DMS79 treated with DMSO at 0.1 percent for 48 hours (cell line): Measurements from ENCODE around the gene OR2AJ1.
"Not testable (repeated sequence)": the region's sequence is repeated elsewhere in the genome, so short reads cannot be mapped to it uniquely, and the experiment has no call there.

ENCODE experiments used
- DNase-seq: peaks from one replicate; lab custom pipeline; 2025; lab: John Stamatoyannopoulos, UW

OR2AJ1 gene

DNA sequence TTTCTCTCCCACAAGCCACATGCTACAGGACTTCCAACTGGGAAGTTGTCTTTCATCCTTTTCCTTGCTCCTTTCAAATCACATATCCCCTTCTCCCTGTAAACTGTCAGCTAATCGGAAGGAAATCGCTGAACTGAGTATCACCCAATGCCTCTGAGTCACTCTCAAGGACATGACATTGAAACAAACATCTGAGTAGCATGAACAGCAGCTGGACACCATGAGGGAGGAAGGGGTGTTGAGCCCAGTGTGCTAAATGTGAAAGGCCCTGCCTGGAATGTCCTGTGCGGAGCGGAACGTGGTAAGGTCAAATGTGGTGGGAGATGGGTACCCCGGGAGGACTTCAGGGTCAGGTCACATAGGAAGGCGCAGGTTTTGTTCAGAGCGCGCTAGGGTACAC, at the start of gene OR2AJ1:
Gene OR2AJ1, plus strand, starts transcription at position 22 of the 400 bp plus-strand sequence. CDS start 8,880 bp downstream, outside the sequence.
- DNase-seq, result no peak

DNA sequence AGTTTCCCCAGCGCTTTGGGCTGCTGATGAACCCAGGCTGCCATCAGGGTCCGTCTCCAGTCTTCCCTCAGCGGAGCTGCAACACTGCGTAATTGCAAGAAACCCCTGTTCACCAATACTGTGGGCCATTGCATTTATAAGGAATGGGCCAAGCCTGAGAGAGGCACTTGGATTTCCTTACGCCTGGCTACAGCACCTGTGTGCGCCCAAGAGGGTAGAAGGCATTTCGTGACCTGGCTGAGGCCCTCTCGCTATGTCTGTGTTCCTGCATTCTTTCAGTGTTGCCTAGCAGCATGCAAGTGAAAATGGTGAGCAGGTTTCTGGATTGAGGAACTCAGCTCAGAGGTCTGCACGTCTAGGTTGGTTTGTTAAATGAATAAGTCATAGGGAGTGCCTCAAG, 41.3 kb upstream of the OR2AJ1 start:
- no peak for DNase-seq

GRCh38 chr1:247884797-247885413, 39.8 kb upstream of the OR2AJ1 start:
- no peak for DNase-seq

DNA sequence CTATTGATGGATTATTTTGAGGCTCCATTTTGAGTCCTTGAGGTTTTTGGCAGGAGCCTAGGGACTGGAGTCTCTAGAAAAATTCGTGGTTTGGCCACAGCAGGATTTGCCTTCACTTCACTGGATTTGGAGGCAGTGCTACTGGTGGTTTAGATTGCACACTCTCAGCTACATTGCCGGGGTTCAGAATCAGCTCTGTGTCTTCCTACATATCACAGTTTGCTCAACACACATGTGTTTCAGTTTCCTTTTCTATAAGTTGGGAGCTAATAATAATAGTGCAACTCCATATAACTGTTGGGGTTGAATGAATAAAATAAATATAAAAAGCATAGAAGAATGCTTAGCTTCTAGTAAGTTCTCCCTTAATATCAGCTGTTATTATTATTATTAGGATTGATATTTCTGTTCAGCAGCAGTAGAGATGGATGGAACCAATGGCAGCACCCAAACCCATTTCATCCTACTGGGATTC, 29.5 kb upstream of the OR2AJ1 start, which contains the start of gene OR2W3:
Gene OR2W3, plus strand, starts transcription at position 425 of the 475 bp plus-strand sequence. Its CDS starts 0 bp downstream, at position 425.
- no peak for DNase-seq

GRCh38 chr1:247895976-247896375, 28.7 kb upstream of the OR2AJ1 start:
- DNase-seq, result no peak

DNA sequence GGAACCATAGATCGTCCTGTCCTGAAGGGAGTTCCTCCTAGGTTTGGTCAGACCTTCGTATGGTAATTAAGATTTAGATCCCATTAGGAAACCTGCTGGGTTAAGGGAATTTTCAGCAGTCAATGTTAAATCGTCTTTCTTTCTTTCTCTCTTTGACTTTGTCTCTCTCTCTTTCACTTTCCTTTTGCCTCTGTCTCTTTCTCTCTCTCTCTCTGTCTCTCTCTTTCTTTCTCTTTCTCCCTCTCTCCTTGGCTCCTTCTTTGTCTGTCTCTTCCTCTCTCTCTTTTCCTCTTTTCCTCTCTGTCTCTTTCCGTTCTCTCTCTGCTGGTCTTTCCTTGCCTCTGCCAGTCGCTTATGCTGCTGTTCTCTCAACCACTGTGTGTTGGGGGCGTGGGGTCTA, 20.6 kb upstream of the OR2AJ1 start:
- DNase-seq, result no peak

GRCh38 chr1:247905181-247905580, 19.5 kb upstream of the OR2AJ1 start:
- no peak for DNase-seq

DNA sequence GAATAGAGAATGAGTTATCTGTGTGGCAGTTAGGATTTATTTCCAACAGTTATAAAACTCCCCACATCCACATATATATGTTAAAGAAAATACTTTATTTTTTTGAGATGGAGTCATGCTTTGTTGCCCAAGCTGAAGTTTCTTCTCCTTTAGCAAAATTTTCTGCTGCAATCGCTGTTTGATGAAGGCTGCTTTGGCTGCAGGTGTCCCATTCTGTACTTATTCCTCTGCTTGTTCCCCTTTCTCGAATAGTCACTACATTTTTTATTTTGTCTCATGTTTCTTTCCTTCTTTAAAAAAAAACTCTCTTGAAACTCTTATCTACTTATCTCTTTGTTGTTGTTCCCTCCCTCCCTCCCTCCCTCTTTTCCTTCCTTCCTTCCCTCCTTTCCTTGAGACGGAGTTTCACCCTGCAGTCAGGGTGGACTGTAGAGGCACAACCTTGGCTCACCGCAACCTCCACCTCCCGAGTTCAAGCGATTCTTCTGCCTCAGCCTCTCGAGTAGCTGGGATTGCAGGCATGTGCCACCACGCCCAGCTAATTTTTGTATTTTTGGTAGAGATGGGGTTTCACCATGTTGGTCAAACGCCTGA, 18.7 kb upstream of the OR2AJ1 start:
- no peak for DNase-seq

DNA sequence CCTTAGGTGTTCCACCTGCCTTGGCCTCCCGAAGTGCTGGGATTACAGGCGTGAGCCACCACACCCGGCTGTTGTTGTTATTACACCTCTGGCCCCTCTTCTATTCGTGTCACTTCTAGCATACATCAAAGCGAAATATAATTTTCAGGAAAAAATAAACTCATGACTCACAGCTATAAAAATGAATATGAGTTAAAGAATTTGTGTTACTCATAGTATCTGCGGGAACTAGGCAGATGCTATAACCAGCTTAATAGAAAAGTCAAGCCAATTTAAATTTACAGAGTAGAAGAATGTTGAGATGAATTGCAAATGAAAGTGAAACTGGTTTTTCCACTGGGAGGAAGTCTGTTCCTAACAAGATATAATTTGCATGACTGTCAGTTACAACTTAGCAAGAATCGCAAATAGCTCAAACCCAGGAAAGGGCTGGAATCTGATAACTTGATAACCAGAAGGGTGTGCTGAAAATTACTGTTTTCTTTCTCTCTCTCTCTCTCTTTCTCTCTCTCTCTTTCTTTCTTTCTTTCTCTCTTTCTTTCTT, 18.1 kb upstream of the OR2AJ1 start:
- DNase-seq, result no peak

- no peak for DNase-seq
Observed at GRCh38 chr1:247908766-247909165, 15.9 kb upstream of the OR2AJ1 start.

- no peak for DNase-seq
Observed at GRCh38 chr1:247913786-247914185, 10.9 kb upstream of the OR2AJ1 start.

DNA sequence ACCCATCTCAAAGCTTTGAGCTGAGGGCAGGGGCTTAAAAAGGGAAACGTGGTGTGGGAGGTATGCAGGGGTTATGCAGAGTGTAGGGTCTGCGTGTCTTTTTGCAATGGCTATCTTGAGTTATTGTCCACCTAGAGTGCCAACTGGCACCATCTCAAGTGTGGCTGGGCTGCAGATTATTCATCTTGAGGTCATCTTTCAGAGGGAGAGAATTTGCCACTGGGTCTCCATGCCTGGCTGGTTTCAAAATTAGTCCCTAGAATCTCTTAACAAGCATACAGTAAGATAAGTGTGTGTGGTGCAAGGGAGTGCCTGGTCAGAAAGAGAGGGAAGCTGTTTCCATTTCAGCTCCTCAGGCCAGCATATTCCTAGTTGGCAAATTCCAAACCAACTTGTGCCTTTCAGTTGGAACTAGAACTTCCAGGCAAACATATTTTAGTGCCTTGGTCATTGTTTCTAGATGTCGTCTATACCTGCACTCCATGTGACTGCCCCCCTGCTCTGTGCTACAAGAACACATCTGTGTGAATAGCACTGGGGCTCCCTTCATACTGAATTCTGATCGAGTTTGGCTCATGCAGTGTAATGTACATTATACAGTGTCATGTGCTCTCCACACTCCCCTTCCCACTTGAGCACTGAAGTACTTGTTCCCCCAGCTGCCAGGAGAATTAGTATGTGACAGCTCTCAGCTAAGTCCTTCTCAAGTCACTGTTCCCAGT, 9.6 kb upstream of the OR2AJ1 start:
- no peak for DNase-seq

DNA sequence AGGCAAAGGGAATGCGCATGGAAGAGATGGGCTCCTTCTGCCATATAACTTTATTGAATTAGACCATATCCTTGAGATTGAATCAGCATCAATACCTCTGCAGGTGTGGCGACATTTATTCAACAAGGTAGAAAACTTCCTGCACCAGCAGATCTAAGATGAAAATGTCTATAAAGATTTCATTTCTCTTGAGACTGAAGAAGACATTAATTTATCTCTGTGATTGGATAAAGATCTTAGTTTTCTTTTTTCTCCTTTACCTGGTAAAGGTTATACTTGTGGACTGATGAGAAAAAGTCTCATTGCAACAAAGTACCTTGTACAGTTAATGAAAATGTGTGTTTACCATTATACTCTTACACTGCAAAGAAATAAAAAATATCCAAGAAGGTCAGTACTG, 4.7 kb upstream of the OR2AJ1 start, which contains the start of gene OR2T8:
Gene OR2T8, plus strand, starts transcription at position 301 of the 400 bp plus-strand sequence. CDS start 766 bp downstream, outside the sequence.
- DNase-seq, result no peak

- DNase-seq, result no peak
Observed at GRCh38 chr1:247923941-247924340, 748 bp upstream of the OR2AJ1 start.

DNA sequence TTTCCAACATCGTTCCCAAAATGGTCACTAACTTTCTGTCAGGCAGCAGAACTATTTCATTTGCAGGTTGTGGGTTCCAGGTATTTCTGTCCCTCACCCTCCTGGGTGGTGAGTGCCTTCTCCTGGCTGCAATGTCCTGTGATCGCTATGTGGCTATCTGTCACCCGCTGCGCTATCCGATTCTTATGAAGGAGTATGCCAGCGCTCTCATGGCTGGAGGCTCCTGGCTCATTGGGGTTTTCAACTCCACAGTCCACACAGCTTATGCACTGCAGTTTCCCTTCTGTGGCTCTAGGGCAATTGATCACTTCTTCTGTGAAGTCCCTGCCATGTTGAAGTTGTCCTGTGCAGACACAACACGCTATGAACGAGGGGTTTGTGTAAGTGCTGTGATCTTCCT, 9.3 kb downstream of the OR2AJ1 start:
- no peak for DNase-seq

DNA sequence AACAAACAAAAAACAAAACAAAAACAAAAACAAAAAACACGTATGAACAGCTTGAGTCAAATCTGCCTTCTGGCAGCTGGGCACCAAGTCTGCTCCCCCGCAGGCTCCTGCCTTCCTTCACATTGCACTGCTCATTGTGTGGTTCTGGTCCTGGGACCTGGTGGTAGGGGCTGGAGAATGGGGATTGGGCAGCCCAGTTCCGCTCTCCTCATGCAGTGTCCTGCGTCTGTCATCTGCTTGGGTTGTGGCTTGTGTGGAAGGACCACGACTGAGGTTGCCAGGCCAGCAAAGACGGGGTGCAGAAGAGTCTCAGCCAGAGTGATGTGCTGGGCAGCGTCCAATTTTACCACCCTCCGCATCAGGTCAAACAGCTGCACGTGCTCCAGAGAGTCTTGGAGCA, 11.1 kb downstream of the OR2AJ1 start:
- DNase-seq, result no peak

GRCh38 chr1:247936415-247936814, 11.7 kb downstream of the OR2AJ1 start:
- DNase-seq, result no peak

DNA sequence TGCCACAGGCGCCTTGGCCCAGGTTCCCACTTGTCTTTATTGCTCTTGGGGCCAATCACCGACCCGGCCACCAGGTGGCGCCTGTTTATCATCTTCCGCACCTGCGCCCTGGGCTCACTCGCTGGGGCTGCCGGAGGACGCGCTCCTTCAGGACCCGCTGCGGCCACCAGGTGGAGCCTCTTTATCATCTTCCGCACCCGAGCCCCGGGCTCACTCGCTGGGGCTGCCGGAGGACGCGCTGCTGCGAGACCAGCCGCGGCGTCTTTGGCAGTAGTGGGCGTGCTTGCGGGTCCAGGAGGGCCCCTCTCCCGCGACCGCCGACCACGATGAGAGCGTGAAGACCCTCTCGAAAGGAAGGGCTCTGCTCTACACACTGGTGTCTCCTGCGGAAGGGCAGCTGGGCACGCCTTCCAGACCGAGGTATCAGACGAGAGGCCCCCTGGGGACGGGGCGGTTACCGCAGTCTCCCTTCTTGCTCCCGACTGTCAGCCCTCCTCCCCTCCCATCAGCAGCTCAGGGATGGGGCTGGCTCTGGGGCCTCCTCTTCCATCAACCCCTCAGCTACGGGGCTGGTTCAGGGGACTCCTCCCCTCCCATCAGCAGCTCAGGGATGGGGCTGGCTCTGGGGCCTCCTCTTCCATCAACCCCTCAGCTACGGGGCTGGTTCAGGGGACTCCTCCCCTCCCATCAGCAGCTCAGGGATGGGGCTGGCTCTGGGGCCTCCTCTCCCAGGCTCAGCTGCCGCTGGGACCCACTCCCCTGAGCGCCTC, 12.5 kb downstream of the OR2AJ1 start:
- DNase-seq, result not testable (repeated sequence)

DNA sequence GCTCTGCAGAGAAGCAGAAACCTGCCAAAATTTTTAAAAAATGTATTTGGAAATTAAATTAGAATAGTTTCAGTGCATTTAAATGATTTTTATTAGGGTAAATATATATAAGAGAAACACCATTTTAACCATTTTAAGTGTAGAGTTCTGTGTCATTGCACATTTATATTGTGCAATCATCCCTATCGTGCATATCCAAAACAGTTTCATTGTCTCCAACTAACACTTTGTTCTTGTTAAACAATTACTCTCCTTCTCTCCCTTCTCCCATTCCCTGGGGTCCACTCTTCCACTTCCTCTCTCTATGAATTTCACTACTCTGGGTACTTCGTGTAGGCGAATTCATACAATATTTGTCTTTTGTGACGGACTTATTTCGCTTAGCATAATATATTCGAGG, 17.9 kb downstream of the OR2AJ1 start:
- DNase-seq, result no peak

DNA sequence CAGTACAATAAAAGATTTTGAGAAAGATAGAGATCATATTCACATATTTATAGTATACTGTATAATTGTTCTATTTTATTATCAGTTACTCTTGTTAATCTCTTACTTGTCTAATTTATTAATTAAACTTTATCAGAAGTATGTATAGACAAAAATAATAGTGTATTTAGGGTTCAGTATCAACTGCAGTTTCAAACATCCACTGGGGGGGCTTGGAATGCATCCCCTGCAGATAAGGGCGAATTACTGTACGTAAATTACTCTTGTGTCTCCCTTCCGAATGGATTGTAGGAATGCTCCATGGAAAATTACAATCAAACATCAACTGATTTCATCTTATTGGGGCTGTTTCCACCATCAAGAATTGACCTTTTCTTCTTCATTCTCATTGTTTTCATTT, 23.9 kb downstream of the OR2AJ1 start, which contains the start of gene OR2L8:
Gene OR2L8, plus strand, starts transcription at position 301 of the 400 bp plus-strand sequence. Its CDS starts 0 bp downstream, at position 301.
- DNase-seq, result no peak

- DNase-seq, result no peak
Observed at GRCh38 chr1:247953408-247953807, 28.7 kb downstream of the OR2AJ1 start.

- no peak for DNase-seq
Observed at GRCh38 chr1:247961791-247962190, 37.1 kb downstream of the OR2AJ1 start.
